Kidney epithelial cell (primary cell): ENCODE results near the gene MPPE1. TPM values are rescaled to one million over a fixed set of nuclear protein-coding genes. Genes with fewer than 3 reads are reported as not detected.
"Not testable (repeated sequence)": the region's sequence is repeated elsewhere in the genome, so short reads cannot be mapped to it uniquely, and the experiment has no call there.

Experiments
- DNase-seq: peaks from one replicate; pipeline ENCODE4 v3.0.0-alpha.2; 2010; ENCODE audit warnings: low read depth
- H3K27me3 ChIP-seq: 2 replicates; pipeline ENCODE4 v1.6.0; 2011; ENCODE audit warnings: low read length; ENCODE audit not compliant: control insufficient read depth, insufficient read depth
- H3K36me3 ChIP-seq: 2 replicates; pipeline ENCODE4 v1.5.1; 2011; ENCODE audit warnings: low read length; ENCODE audit not compliant: control insufficient read depth, insufficient read depth
- H3K4me3 ChIP-seq: 2 replicates; pipeline ENCODE4 v1.5.1; 2011; ENCODE audit warnings: low read depth, mild to moderate bottlenecking, control low read depth, low read length
- CTCF ChIP-seq: IDR thresholded peaks from 2 replicates; pipeline ENCODE4 v1.5.1; 2011; ENCODE audit warnings: mild to moderate bottlenecking, moderate library complexity, low read length, control low read depth, inconsistent platforms; ENCODE audit not compliant: insufficient read depth, poor library complexity, severe bottlenecking
- total RNA-seq: library from RNA; depleted of rRNA; stranded (reverse); fragments of >200 nt; gene quantifications from 2 replicates; pipeline ENCODE4 v1.2.3, GENCODE V29; 2015

MPPE1 gene
- total RNA-seq, 1 donor from 2014 or later: 26.6 TPM

DNA sequence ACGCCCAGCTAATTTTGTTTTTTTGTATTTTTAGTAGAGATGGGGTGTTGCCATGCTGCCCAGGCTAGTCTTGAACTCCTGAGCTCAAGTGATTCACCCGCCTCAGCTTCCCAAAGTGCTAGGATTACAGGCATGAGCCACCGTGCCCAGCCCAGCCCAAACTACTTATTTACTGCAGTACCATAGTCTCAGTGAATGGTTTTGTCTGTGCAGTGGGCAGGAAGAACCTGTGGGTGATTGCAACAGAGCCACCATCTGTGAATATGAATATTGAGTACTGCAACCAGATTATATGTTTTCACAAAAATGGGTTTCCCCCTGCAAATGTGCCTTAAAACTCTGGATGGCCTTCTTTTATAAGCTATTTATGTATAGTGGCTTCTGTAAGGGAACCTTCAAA is 9.1 kb downstream of the MPPE1 start:
- H3K4me3 ChIP-seq: no peak overlapping the region
- no peaks in the 10 kb centered on the region for H3K27me3 ChIP-seq
- no peak for TF ChIP-seq CTCF
- DNase-seq: no peak
- H3K36me3 ChIP-seq: no peaks in the 10 kb centered on the region

DNA sequence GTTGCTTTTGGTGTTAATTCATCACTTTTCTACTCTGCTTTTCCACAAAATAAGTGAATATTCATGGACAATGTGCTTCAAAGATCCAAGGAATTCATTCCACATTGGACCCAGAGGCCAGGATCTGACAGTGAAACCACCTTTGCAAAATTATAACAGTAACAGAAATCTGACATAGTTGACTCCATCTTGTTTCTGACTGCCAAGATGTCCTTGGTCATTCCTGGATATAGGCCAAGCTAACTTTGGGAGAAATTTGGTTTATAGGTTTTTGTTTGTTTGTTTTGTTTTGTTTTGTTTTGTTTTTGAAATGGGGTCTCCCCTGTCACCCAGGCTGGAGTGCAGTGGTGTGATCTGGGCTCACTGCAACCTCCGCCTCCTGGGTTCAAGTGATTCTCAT is 10.3 kb downstream of the MPPE1 start:
- no peak for DNase-seq
- Histone ChIP-seq H3K4me3 (no peak overlapping the region), H3K36me3 (no peaks in the 10 kb centered on the region), H3K27me3 (no peaks in the 10 kb centered on the region)
- no peak for TF ChIP-seq CTCF

DNA sequence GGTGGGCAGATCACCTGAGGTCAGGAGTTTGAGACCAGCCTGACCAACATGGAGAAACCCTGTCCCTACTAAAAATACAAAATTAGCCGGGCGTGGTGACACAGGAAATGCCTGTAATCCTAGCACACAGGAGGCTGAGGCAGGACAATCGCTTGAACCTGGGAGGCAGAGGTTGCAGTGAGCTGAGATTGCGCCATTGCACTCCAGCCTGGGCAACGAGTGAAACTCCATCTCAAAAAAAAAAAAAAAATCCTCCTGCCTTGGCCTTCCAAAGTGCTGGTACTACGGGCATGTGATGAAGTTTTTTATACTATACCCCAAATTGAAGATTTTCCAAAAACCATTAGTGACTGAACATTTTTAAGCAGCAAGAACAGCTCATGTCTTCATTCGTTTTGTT is 15.7 kb downstream of the MPPE1 start:
- DNase-seq, H3K27me3 ChIP-seq, H3K4me3 ChIP-seq, H3K36me3 ChIP-seq: not testable (repeated sequence)

GRCh38 chr18:11891737-11892136 is 16.4 kb downstream of the MPPE1 start:
- no peaks in the 10 kb centered on the region for H3K27me3 ChIP-seq
- DNase-seq: no peak
- no peak for TF ChIP-seq CTCF
- H3K36me3 ChIP-seq: no peaks in the 10 kb centered on the region
- no peak overlapping the region for H3K4me3 ChIP-seq

- no peak for TF ChIP-seq CTCF
- no peaks in the 10 kb centered on the region for H3K27me3 ChIP-seq
- no peaks in the 10 kb centered on the region for H3K36me3 ChIP-seq
- no peak overlapping the region for H3K4me3 ChIP-seq
- no peak for DNase-seq
Observed at GRCh38 chr18:11889284-11889683, 18.8 kb downstream of the MPPE1 start.

GRCh38 chr18:11888726-11889125 is 19.4 kb downstream of the MPPE1 start:
- Histone ChIP-seq H3K36me3 (no peaks in the 10 kb centered on the region), H3K4me3 (no peak overlapping the region), H3K27me3 (no peaks in the 10 kb centered on the region)
- no peak for DNase-seq
- no peak for TF ChIP-seq CTCF
